ENCODE results near the gene KRTAP13-4. TPM values are rescaled to one million over a fixed set of nuclear protein-coding genes. Genes with fewer than 3 reads are reported as not detected.

KRTAP13-4 gene
- not detected in 2 replicates for total RNA-seq (2014; rRNA removed; shearing (Covaris generic))

GRCh38 chr21:30430170-30430655 is at the start of gene KRTAP13-4:
Gene KRTAP13-4, plus strand, starts transcription at chr21:30430220. Its CDS starts 56 bp downstream, at chr21:30430276.

GRCh38 chr21:30395731-30396130 is 34.3 kb upstream of the KRTAP13-4 start, which contains the start of gene KRTAP13-1:
Gene KRTAP13-1, plus strand, starts transcription at chr21:30396031. Its CDS starts 56 bp downstream, at chr21:30396087.

GRCh38 chr21:30425826-30426225 is 4.2 kb upstream of the KRTAP13-4 start, which contains the start of gene KRTAP13-3:
Gene KRTAP13-3, minus strand, starts transcription at chr21:30425926. Its CDS starts 14 bp downstream, at chr21:30425912.

GRCh38 chr21:30439975-30440374 is 10.0 kb downstream of the KRTAP13-4 start, which contains the start of gene KRTAP15-1:
Gene KRTAP15-1, plus strand, starts transcription at chr21:30440275. Its CDS starts 53 bp downstream, at chr21:30440328.

GRCh38 chr21:30480145-30480544 is 50.1 kb downstream of the KRTAP13-4 start, which contains the start of gene KRTAP19-1:
Gene KRTAP19-1, minus strand, starts transcription at chr21:30480367. Its CDS starts 50 bp downstream, at chr21:30480317.

Other genes starting within 250 kb of the KRTAP13-4 start
- not detected in 2 replicates for gene CLDN8, start 214.1 kb upstream of the KRTAP13-4 start, total RNA-seq (2014; rRNA removed; shearing (Covaris generic))
- gene KRTAP24-1, start 147.3 kb upstream of the KRTAP13-4 start, total RNA-seq (2014; rRNA removed; shearing (Covaris generic)): not detected in 2 replicates
- not detected in 2 replicates for gene KRTAP25-1, start 140.7 kb upstream of the KRTAP13-4 start, total RNA-seq (2014; rRNA removed; shearing (Covaris generic))
- gene KRTAP26-1, start 109.9 kb upstream of the KRTAP13-4 start, total RNA-seq (2014; rRNA removed; shearing (Covaris generic)): not detected in 2 replicates
- gene KRTAP27-1, start 92.5 kb upstream of the KRTAP13-4 start, total RNA-seq (2014; rRNA removed; shearing (Covaris generic)): not detected in 2 replicates
- not detected in 2 replicates for gene KRTAP23-1, start 81.6 kb upstream of the KRTAP13-4 start, total RNA-seq (2014; rRNA removed; shearing (Covaris generic))
- gene KRTAP13-2, start 57.9 kb upstream of the KRTAP13-4 start, total RNA-seq (2014; rRNA removed; shearing (Covaris generic)): not detected in 2 replicates
- not detected in 2 replicates for gene KRTAP13-1, start 34.2 kb upstream of the KRTAP13-4 start, total RNA-seq (2014; rRNA removed; shearing (Covaris generic))
- not detected in 2 replicates for gene KRTAP13-3, start 4.3 kb upstream of the KRTAP13-4 start, total RNA-seq (2014; rRNA removed; shearing (Covaris generic))
- not detected in 2 replicates for gene KRTAP15-1, start 10.1 kb downstream of the KRTAP13-4 start, total RNA-seq (2014; rRNA removed; shearing (Covaris generic))
- not detected in 2 replicates for gene KRTAP19-1, start 50.1 kb downstream of the KRTAP13-4 start, total RNA-seq (2014; rRNA removed; shearing (Covaris generic))
- not detected in 2 replicates for gene KRTAP19-2, start 57.2 kb downstream of the KRTAP13-4 start, total RNA-seq (2014; rRNA removed; shearing (Covaris generic))
- gene KRTAP19-3, start 61.8 kb downstream of the KRTAP13-4 start, total RNA-seq (2014; rRNA removed; shearing (Covaris generic)): not detected in 2 replicates
- gene KRTAP19-4, start 66.9 kb downstream of the KRTAP13-4 start, total RNA-seq (2014; rRNA removed; shearing (Covaris generic)): not detected in 2 replicates
- gene KRTAP19-5, start 71.9 kb downstream of the KRTAP13-4 start, total RNA-seq (2014; rRNA removed; shearing (Covaris generic)): not detected in 2 replicates
- not detected in 2 replicates for gene KRTAP19-6, start 111.6 kb downstream of the KRTAP13-4 start, total RNA-seq (2014; rRNA removed; shearing (Covaris generic))
- not detected in 2 replicates for gene KRTAP19-7, start 131.1 kb downstream of the KRTAP13-4 start, total RNA-seq (2014; rRNA removed; shearing (Covaris generic))
- not detected in 2 replicates for gene KRTAP22-2, start 160.2 kb downstream of the KRTAP13-4 start, total RNA-seq (2014; rRNA removed; shearing (Covaris generic))
- not detected in 2 replicates for gene KRTAP6-3, start 162.2 kb downstream of the KRTAP13-4 start, total RNA-seq (2014; rRNA removed; shearing (Covaris generic))
- gene KRTAP6-2, start 168.7 kb downstream of the KRTAP13-4 start, total RNA-seq (2014; rRNA removed; shearing (Covaris generic)): not detected in 2 replicates
- not detected in 2 replicates for gene KRTAP22-1, start 170.9 kb downstream of the KRTAP13-4 start, total RNA-seq (2014; rRNA removed; shearing (Covaris generic))
- not detected in 2 replicates for gene KRTAP6-1, start 183.7 kb downstream of the KRTAP13-4 start, total RNA-seq (2014; rRNA removed; shearing (Covaris generic))
- not detected in 2 replicates for gene KRTAP20-1, start 186.2 kb downstream of the KRTAP13-4 start, total RNA-seq (2014; rRNA removed; shearing (Covaris generic))
- not detected in 2 replicates for gene KRTAP20-4, start 190.4 kb downstream of the KRTAP13-4 start, total RNA-seq (2014; rRNA removed; shearing (Covaris generic))
- 1.5 TPM in 1 of 2 replicates, not detected in the other for gene KRTAP20-2, start 205.0 kb downstream of the KRTAP13-4 start, total RNA-seq (2014; rRNA removed; shearing (Covaris generic))
- gene KRTAP20-3, start 212.6 kb downstream of the KRTAP13-4 start, total RNA-seq (2014; rRNA removed; shearing (Covaris generic)): not detected in 2 replicates

Data from A375 (cell line).